Esophagus (tissue), 2 donors: ENCODE measurements around the gene GPR107. TPM values are rescaled to one million over a fixed set of nuclear protein-coding genes. Genes with fewer than 3 reads are reported as not detected.

Source experiments
- H3K27ac ChIP-seq, 2 donors: one replicate each; pipeline ENCODE4 v1.5.1; 2013; ENCODE audit warnings: low read depth in 2 of 2, mild to moderate bottlenecking in 2 of 2, inconsistent platforms in 1 of 2, low read length in 1 of 2, moderate library complexity in 1 of 2
- H3K27me3 ChIP-seq, 2 donors: one replicate each; pipeline ENCODE4 v1.6.1; 2013; ENCODE audit warnings: low read length in 2 of 2, control low read depth in 1 of 2, mild to moderate bottlenecking in 1 of 2; ENCODE audit not compliant: insufficient read depth in 2 of 2, control insufficient read depth in 1 of 2
- H3K36me3 ChIP-seq, 2 donors: one replicate each; pipeline ENCODE4 v1.6.1; 2013; ENCODE audit warnings: low read length in 1 of 2; ENCODE audit not compliant: control insufficient read depth in 2 of 2, insufficient read depth in 2 of 2
- H3K4me1 ChIP-seq, 2 donors: one replicate each; pipeline ENCODE4 v1.6.1; 2013; ENCODE audit warnings: low read length in 1 of 2; ENCODE audit not compliant: control insufficient read depth in 2 of 2, insufficient read depth in 2 of 2
- H3K4me3 ChIP-seq, 2 donors: one replicate each; pipeline ENCODE4 v1.5.1; 2013; ENCODE audit warnings: low read length in 2 of 2, mild to moderate bottlenecking in 2 of 2, low read depth in 1 of 2, moderate library complexity in 1 of 2
- H3K9me3 ChIP-seq, 2 donors: one replicate each; pipeline ENCODE4 v1.6.1; 2013; ENCODE audit warnings: mild to moderate bottlenecking in 2 of 2, low read depth in 1 of 2, low read length in 1 of 2, moderate library complexity in 1 of 2; ENCODE audit not compliant: control insufficient read depth in 2 of 2, insufficient read depth in 1 of 2
- WGBS, 2 donors: extraction: QIAGEN DNeasy Blood & Tissue Kit; methylation state at CpG; one replicate each; pipeline ENCODE4 v1.1.7; 2013; 5-methylcytosine and 5-hydroxymethylcytosine counted together
- polyA plus RNA-seq, 2 donors: library from polyadenylated mRNA; stranded (reverse); fragments of 200-250 nt; gene quantifications; one replicate each; pipeline ENCODE4 v1.2.3, GENCODE V29; 2013
- donor health status: healthy with polysubstance abuse.
- donor health status: Bipolar disorder and iron deficiency.

GPR107 gene
- polyA plus RNA-seq, 2 donors = 8.6 to 12.2 TPM

DNA sequence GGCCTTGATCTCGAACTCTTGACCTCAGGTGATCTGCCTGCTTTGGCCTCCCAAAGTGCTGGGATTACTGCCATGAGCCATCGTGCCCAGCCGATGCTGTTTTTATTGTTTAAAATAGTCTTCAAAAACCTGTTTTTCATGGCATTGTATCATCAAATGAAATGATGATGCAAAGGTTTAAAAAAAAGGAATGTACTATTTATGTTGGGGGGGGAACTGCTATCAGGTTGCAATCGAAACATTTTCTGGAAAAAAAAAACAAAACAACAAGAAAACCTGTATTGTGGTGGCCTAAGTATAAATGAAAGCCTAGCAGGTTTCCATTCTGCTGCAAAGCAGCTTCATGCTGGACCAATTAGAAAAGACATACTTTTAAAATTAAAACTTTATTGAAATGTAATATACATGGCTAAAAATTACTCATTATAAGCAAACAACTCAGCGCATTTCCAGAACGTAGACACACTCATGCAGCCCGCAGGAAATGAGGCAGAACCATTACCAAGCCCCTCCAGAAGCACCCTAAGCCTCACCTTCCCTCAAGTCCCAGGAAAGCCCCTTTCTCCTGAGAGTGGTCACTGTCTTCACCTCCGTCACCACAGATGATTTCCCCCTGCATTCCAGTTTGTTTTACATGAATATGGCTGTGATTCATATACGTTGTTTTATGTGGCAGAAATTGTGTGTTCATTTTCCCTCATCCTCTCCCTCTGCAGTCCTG lies 19.0 kb downstream of the GPR107 start:
- WGBS, 2 donors = 75 to 76% methylated on average over 9 of the region's 9 CpGs
- H3K27ac ChIP-seq = no peak overlapping the region

DNA sequence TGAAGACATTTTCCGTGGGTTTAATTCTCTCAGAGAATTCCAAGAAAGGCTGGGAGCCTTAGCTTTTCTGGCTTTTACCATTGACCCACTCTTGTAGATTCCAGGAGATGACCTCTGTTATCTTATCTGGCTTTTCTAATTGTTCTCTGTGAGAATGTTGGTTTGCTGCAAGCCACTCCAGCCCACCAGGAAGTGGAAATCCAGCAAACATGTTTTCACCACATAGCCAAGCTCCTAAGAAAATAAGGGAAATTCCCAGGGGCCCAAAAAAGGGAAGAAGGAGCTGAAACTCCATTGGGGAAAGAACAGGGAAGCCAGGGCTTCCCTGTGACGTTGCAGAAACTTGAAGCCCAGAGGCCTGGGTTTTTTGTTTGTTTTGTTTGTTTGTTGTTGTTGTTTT lies 19.7 kb downstream of the GPR107 start:
- no peaks in the 10 kb centered on the region for H3K27me3 ChIP-seq

More for the DNA sequence above, 19.0 kb downstream of the GPR107 start:
- Histone ChIP-seq H3K27me3 (no peaks in the 10 kb centered on the region), H3K4me3 (no peak overlapping the region), H3K36me3 (peaks cover 4 to 10% of the 10 kb centered on the region in 2 donors), H3K4me1 (no peaks in the 10 kb centered on the region), H3K9me3 (no peaks in the 10 kb centered on the region)

GRCh38 chr9:130078547-130078946 lies 24.8 kb downstream of the GPR107 start:
- H3K4me3 ChIP-seq = no peak overlapping the region
- H3K36me3 ChIP-seq = peaks cover 14 to 28% of the 10 kb centered on the region in 2 donors
- no peaks in the 10 kb centered on the region for H3K27me3 ChIP-seq
- WGBS, 2 donors = 87 to 91% methylated on average over 3 of the region's 3 CpGs
- no peaks in the 10 kb centered on the region for H3K9me3 ChIP-seq
- no peaks in the 10 kb centered on the region for H3K4me1 ChIP-seq
- H3K27ac ChIP-seq = no peak overlapping the region

More for the DNA sequence above, 19.7 kb downstream of the GPR107 start:
- H3K4me3 ChIP-seq = no peak overlapping the region
- no peak overlapping the region for H3K27ac ChIP-seq
- peaks cover 5 to 12% of the 10 kb centered on the region in 2 donors for H3K36me3 ChIP-seq
- H3K9me3 ChIP-seq = no peaks in the 10 kb centered on the region
- 49 to 54% methylated on average over 2 of the region's 2 CpGs for WGBS, 2 donors
- no peaks in the 10 kb centered on the region for H3K4me1 ChIP-seq

DNA sequence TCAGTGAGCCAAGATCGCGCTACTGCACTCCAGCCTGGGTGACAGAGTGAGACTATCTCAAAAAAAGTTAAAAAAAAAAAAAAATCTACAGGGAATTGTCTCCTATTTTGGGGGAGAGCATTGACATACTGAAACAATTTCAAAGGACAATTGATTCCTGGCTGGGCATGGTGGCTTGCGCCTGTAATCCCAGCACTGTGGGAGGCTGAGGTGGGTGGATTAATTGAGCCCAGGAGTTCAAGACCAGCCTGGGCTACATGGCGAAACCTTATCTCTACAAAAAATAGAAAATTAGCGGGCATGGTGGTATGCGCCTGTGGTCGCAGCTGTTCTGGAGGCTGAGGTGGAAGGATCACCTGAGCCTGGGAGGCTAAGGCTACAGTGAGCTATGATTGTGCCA lies 30.6 kb downstream of the GPR107 start:
- Histone ChIP-seq H3K27me3 (no peaks in the 10 kb centered on the region), H3K9me3 (no peaks in the 10 kb centered on the region), H3K27ac (no peak overlapping the region), H3K4me3 (no peak overlapping the region), H3K36me3 (peaks cover 10 to 26% of the 10 kb centered on the region in 2 donors), H3K4me1 (no peaks in the 10 kb centered on the region)
- WGBS, 2 donors = 95 to 98% methylated on average over 7 of the region's 7 CpGs

DNA sequence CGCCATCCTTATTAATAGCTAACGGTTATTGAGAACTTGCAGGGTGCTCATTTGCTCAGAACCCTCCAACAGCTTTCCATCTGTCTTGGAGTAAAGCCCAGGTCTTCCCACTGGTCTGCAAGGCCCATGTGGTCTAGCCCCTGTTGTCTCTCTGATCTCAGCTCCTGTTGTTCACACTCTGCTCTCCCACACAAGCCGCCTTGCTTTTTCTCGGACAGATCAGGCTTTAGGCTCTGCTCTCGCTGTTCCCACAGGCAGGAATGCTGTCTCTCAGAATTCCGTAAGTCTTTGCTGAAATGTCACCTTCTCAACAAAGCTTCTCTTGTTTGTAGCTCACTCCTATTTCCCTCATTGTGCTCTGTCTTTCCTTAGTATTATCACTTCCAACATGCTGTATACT lies 34.3 kb downstream of the GPR107 start:
- 88 to 91% methylated on average over 6 of the region's 6 CpGs for WGBS, 2 donors
- Histone ChIP-seq H3K27me3 (no peaks in the 10 kb centered on the region), H3K4me3 (no peak overlapping the region), H3K36me3 (peaks cover 7 to 23% of the 10 kb centered on the region in 2 donors), H3K27ac (no peak overlapping the region), H3K9me3 (no peaks in the 10 kb centered on the region), H3K4me1 (no peaks in the 10 kb centered on the region)

GRCh38 chr9:130089141-130089540 lies 35.4 kb downstream of the GPR107 start:
- 93 to 94% methylated on average over 12 of the region's 12 CpGs for WGBS, 2 donors
- no peak overlapping the region for H3K27ac ChIP-seq

DNA sequence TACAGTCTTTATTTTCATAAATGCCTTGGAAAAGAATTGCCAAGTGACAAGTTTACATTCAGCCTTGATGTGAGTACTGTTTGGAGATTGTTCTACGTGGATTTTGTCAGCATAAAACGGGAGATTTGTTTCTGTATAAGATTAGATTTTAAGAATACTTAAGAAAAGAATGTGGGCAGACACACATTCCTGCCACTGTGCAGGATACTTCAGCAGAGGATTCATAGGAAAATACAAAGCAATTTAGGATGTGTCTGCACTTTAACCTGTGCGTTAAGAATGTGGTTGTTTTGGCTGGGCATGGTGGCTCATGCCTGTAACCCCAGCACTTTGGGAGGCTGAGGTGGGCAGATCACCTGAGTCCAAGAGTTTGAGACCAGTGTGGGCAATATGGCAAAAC lies 37.2 kb downstream of the GPR107 start:
- no peak overlapping the region for H3K27ac ChIP-seq
- peaks cover 6 to 21% of the 10 kb centered on the region in 2 donors for H3K36me3 ChIP-seq
- H3K27me3 ChIP-seq = no peaks in the 10 kb centered on the region
- no peaks in the 10 kb centered on the region for H3K4me1 ChIP-seq
- no peak overlapping the region for H3K4me3 ChIP-seq
- H3K9me3 ChIP-seq = no peaks in the 10 kb centered on the region
- 79% methylated on average over 3 of the region's 3 CpGs for WGBS, 2 donors

More at GRCh38 chr9:130089141-130089540, 35.4 kb downstream of the GPR107 start:
- Histone ChIP-seq H3K4me1 (no peaks in the 10 kb centered on the region), H3K9me3 (no peaks in the 10 kb centered on the region), H3K4me3 (no peak overlapping the region), H3K36me3 (peaks cover 10 to 26% of the 10 kb centered on the region in 2 donors), H3K27me3 (no peaks in the 10 kb centered on the region)

DNA sequence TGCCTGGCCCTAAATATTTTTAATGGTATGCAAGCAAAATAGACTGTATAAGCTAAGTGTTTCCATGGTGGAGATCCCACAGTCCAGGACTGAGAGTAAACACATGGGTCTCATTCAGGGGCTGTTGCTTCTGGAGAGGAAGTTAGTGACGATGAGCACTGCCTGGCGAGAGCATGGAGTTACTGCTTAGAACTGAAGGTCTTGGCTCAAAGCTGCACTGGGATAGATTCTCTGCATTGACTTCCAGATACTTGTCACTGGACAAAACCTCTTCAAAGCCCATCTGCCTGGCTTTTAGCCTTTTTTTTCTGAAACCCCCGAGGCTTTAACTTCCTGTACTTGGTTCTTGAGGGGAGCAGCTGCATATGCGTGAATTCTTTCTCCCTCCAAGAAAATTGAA lies 39.2 kb downstream of the GPR107 start:
- WGBS, 2 donors = 74 to 83% methylated on average over 4 of the region's 4 CpGs
- H3K36me3 ChIP-seq = peaks cover 6 to 20% of the 10 kb centered on the region in 2 donors
- H3K4me1 ChIP-seq = no peaks in the 10 kb centered on the region
- no peaks in the 10 kb centered on the region for H3K9me3 ChIP-seq
- no peak overlapping the region for H3K4me3 ChIP-seq
- no peak overlapping the region for H3K27ac ChIP-seq
- no peaks in the 10 kb centered on the region for H3K27me3 ChIP-seq

DNA sequence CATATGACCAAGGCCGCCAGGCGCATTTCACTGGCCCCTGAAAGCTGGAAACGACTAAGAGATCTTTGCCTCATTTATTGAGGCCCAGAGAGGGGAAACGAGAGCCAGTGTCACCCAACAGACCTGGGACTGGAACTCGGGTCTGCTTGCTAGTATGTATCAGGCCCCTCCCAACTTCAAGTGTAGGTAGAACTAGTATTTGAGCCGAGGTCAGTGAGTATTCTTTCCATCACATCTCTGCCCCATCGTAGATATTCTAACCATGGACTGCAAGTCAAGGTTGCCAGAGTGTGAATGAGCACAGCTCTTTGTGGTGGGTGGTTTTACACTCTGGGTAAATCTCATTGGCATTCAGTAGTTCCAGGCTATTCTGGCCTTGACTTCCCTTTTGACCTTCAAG lies 42.2 kb downstream of the GPR107 start:
- H3K36me3 ChIP-seq = peaks cover 8 to 19% of the 10 kb centered on the region in 2 donors
- 79 to 80% methylated on average over 7 of the region's 7 CpGs for WGBS, 2 donors

GRCh38 chr9:130100681-130101080 lies 47.0 kb downstream of the GPR107 start:
- H3K9me3 ChIP-seq = no peaks in the 10 kb centered on the region
- no peaks in the 10 kb centered on the region for H3K4me1 ChIP-seq
- H3K36me3 ChIP-seq = peaks cover 7 to 29% of the 10 kb centered on the region in 2 donors
- no peak overlapping the region for H3K27ac ChIP-seq
- no peaks in the 10 kb centered on the region for H3K27me3 ChIP-seq
- WGBS, 2 donors = 90 to 92% methylated on average over 3 of the region's 3 CpGs
- no peak overlapping the region for H3K4me3 ChIP-seq

More for the DNA sequence above, 42.2 kb downstream of the GPR107 start:
- Histone ChIP-seq H3K4me3 (no peak overlapping the region), H3K27ac (no peak overlapping the region), H3K4me1 (no peaks in the 10 kb centered on the region), H3K27me3 (no peaks in the 10 kb centered on the region), H3K9me3 (no peaks in the 10 kb centered on the region)
